HL-60 (cell line): ENCODE data around the gene PNMA8C.

Experiments
- CTCF ChIP-seq: IDR thresholded peaks from one replicate; pipeline ENCODE4 v1.5.1; 2011; ENCODE audit warnings: low read length, control low read depth, inconsistent platforms; ENCODE audit not compliant: insufficient read depth
- POLR2AphosphoS5 ChIP-seq: IDR thresholded peaks from 2 replicates; pipeline ENCODE4 v1.6.1; 2012; ENCODE audit warnings: low read depth

DNA sequence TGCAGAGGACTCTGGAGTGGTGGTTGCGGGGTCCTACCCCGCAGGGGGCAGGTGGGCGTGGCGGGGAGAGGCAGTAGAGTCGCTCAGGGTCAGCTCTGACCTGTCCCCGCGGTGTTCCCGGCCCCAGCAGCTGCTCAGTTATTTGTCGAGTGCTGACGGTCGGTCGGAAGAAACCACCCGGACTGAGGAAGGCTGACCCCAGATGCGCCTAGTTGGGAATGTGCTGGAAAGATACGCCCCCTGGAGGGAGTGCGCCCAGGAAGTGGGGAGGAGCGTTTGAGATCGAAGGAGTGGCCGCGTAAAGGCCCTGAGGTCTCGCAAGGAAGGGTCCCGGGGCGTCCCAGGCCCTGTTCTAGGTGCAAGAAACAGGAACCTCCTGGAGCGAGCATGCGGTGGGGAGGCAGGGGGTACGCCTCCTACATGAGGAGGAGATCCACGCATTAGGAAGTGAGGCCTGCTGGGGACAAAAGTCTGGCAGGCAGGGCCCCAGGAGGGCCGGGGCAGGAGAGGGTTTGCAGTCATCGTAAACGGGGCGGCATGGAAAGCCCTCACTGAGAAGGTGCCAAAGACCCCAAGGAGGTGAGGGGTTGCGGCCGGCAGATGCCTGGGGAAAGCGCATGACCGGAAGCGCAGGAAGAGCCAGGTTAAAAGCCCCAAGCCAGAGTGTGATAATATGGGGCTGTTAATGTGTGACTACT, 24.5 kb downstream of the PNMA8C start:
- no peak for TF ChIP-seq CTCF
- TF ChIP-seq POLR2AphosphoS5: no peak
